Ascending aorta (tissue), 2 donors: ENCODE data around the gene LRRC74B. TPM values are rescaled to one million over a fixed set of nuclear protein-coding genes. Genes with fewer than 3 reads are reported as not detected.

Experiments used
- DNase-seq, 2 donors: peaks; one replicate each; pipeline ENCODE4 v3.0.0-alpha.2; 2019; ENCODE audit warnings: low spot score in 2 of 2
- H3K27ac ChIP-seq, 2 donors: fragments of 200-600 bp; sonication (generic); one replicate each; pipeline ENCODE4 v1.5.1; 2016 to 2017; ENCODE audit warnings: mild to moderate bottlenecking in 1 of 2
- H3K27me3 ChIP-seq: fragments of 200-600 bp; sonication (generic); one replicate; pipeline ENCODE4 v1.5.1; 2017
- H3K36me3 ChIP-seq, 2 donors: fragments of 200-600 bp; sonication (generic); one replicate each; pipeline ENCODE4 v1.5.1; 2016
- H3K4me1 ChIP-seq, 2 donors: fragments of 200-600 bp; sonication (generic); one replicate each; pipeline ENCODE4 v1.5.1; 2016 to 2017; ENCODE audit warnings: mild to moderate bottlenecking in 1 of 2
- H3K4me3 ChIP-seq, 2 donors: fragments of 200-600 bp; sonication (generic); one replicate each; pipeline ENCODE4 v1.5.1; 2016 to 2017; ENCODE audit warnings: mild to moderate bottlenecking in 1 of 2
- H3K9me3 ChIP-seq, 2 donors: fragments of 200-600 bp; sonication (generic); one replicate each; pipeline ENCODE4 v1.5.1; 2016
- intact Hi-C: fragments of 100-400 bp; cut with DNase I; formaldehyde crosslinking; loops from one replicate; pipeline ENCODE4 v1.15.1; 2023
- total RNA-seq: library from RNA; depleted of rRNA; stranded (reverse); fragments of >200 nt; gene quantifications from one replicate; pipeline ENCODE4 v1.1.0, GENCODE V29; 2016
- TF ChIP-seq, protein P1 (sequence below), 3 experiments: fragments of 200-600 bp in 2 of 3; fragments of 450-650 bp in 1 of 3; sonication (generic) in 2 of 3; IDR thresholded peaks; one replicate each; pipeline ENCODE4 v1.5.1; 2016 to 2019; ENCODE audit warnings: antibody characterized with exemption in 3 of 3, mild to moderate bottlenecking in 1 of 3, moderate library complexity in 1 of 3

Gene LRRC74B
- total RNA-seq, 1 donor from 2014 or later: 2.6 TPM

DNA sequence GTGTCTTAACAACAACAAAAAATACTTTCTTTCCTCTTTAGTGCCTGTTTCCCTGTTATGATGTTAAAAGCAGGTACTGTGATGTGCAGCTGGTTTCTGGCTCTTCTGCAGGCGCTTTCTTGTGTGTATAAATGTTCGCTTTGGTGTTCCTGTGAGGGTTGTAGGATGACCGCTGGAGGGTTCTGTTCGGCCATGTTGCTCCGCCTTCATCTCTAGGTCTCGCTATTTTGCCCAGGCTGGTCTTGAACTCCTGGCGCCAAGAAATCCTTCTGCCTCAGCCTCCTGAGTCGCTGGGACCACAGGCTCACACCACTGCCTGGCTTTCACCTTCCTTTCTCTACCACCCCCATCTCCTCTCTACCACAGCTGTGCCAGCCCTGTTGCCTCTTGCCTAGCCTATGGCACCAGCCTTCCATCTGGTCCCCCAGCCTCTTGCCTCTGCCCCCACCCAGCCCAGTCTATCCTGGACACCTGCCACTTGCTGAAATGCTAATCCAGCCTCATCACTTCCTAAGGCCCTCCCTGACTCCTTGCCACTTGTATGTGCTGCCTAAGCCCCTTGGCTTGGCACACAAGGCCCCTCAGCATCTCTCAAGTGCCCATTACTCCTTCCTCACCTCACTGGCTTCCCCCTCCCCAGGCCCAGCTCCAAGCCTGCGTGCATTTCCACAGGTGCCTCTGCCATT, 5.5 kb downstream of the LRRC74B start:
- H3K27me3 ChIP-seq: no peaks in the 10 kb centered on the region
- TF ChIP-seq, protein P1, sequence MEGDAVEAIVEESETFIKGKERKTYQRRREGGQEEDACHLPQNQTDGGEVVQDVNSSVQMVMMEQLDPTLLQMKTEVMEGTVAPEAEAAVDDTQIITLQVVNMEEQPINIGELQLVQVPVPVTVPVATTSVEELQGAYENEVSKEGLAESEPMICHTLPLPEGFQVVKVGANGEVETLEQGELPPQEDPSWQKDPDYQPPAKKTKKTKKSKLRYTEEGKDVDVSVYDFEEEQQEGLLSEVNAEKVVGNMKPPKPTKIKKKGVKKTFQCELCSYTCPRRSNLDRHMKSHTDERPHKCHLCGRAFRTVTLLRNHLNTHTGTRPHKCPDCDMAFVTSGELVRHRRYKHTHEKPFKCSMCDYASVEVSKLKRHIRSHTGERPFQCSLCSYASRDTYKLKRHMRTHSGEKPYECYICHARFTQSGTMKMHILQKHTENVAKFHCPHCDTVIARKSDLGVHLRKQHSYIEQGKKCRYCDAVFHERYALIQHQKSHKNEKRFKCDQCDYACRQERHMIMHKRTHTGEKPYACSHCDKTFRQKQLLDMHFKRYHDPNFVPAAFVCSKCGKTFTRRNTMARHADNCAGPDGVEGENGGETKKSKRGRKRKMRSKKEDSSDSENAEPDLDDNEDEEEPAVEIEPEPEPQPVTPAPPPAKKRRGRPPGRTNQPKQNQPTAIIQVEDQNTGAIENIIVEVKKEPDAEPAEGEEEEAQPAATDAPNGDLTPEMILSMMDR (IDR thresholded peaks at IDR 0.05): no peak
- no peak for DNase-seq
- intact Hi-C loops: no loop called here
- no peak overlapping the region for H3K4me3 ChIP-seq
- H3K27ac ChIP-seq: no peak overlapping the region
- H3K36me3 ChIP-seq: no peaks in the 10 kb centered on the region
- no peaks in the 10 kb centered on the region for H3K9me3 ChIP-seq
- no peaks in the 10 kb centered on the region for H3K4me1 ChIP-seq

DNA sequence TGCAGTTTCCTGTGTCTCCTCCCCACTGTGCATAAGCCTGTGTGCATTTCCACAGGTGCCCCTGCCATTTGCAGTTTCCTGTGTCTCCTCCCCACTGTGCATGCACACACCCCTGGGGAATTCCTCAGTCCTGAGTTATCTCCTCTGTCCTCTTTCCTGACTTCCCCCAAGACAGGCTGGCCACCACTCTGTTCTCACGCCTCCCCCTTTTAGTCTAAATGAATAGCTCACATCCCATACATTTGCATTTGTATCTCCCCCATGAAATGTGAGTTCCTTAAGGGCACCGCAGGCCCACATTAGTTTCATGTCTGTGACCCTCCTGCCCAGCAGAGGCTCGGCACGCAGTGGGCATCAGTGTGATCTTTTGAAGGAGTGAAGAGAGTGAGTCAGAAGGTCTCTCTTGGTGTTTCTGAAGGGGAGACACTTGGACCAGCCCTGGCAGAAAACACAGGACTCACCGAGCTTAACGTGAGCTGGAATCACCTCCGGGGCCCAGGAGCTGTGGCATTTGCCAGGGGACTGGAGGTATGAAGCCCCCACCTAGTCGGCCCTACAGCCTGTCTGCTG, 6.2 kb downstream of the LRRC74B start:
- H3K4me3 ChIP-seq: no peak overlapping the region
- H3K4me1 ChIP-seq: no peaks in the 10 kb centered on the region
- no peaks in the 10 kb centered on the region for H3K27me3 ChIP-seq
- TF ChIP-seq, protein P1 (IDR thresholded peaks at IDR 0.05): no peak
- H3K36me3 ChIP-seq: no peaks in the 10 kb centered on the region
- no peak overlapping the region for H3K27ac ChIP-seq
- no peaks in the 10 kb centered on the region for H3K9me3 ChIP-seq
- intact Hi-C loops: no loop called here
- no peak for DNase-seq

DNA sequence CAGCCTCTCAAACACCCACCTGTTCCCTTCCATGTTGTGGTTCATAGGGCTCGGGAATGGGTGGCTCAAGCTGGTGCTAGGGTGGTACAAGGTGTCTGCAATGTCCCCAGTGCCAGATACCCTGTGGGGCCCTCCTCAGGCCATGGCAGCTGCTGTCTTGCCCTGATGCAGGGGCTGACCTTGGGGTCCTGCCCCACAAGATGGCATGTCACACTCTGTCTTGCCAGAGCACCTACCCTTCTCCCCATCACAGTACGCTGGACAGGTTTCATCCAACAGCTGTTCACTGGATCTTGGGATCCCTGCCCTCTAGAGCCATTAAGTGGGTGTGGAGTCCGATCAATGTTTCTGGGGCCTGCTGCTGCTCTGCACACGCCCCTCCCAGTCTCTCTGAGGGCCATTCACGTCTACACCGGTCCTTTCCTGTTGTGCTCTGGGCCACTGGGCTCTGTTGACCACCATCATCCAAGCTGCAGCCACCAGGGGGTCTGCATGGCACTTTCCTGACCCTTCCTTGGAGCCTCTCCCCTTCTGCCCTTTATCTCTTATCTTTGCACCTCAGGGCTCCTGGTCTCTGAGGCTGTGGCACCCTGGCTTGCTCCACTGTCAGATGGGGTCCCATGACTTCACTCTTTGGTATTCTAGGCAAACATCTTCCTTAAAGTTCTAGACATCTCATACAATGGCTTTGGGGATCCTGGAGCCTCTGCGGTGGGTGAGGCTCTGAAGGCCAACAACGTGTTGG, 7.1 kb downstream of the LRRC74B start:
- TF ChIP-seq, protein P1 (IDR thresholded peaks at IDR 0.05): no peak
- H3K27me3 ChIP-seq: no peaks in the 10 kb centered on the region
- no peaks in the 10 kb centered on the region for H3K36me3 ChIP-seq
- no peak overlapping the region for H3K27ac ChIP-seq
- intact Hi-C loops: no loop called here
- H3K4me1 ChIP-seq: no peaks in the 10 kb centered on the region
- no peaks in the 10 kb centered on the region for H3K9me3 ChIP-seq
- DNase-seq: no peak
- no peak overlapping the region for H3K4me3 ChIP-seq

DNA sequence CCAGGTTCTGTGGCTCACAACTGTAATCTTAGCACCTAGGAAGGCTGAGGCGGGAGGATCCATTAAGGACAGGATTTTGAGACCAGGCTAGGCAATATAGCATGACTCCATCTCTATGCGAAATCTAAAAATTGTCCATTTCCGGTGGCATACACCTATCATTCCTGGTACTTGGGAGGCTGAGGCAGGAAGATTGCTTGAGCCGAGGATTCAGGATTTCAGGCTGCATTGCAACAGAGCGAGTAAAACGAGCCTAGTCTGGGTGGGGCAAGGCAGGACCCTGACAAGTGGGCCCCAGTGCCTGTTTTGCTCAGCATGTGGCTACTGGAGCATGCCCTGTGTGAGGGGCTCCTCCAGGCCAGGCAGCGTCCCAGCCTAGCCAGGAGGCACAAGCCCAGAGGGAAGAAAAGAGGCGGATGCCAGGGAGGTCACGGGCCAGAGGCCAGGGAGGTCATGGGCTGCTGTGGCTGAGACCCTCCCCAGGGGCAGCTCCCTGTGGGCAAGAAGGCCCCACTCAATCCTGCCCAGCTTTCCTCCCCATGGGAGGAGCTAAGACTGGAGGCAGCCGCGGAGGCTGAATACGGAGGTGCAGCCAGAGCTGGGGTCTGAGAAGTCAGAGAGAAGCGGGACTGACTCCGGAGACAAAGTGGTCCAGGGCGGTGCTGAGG, 8.4 kb downstream of the LRRC74B start:
- Histone ChIP-seq H3K36me3 (no peaks in the 10 kb centered on the region), H3K4me3 (no peak overlapping the region), H3K4me1 (no peaks in the 10 kb centered on the region), H3K27ac (no peak overlapping the region), H3K27me3 (no peaks in the 10 kb centered on the region), H3K9me3 (no peaks in the 10 kb centered on the region)
- TF ChIP-seq, protein P1 (IDR thresholded peaks at IDR 0.05): no peak
- intact Hi-C loops: no loop called here
- no peak for DNase-seq

DNA sequence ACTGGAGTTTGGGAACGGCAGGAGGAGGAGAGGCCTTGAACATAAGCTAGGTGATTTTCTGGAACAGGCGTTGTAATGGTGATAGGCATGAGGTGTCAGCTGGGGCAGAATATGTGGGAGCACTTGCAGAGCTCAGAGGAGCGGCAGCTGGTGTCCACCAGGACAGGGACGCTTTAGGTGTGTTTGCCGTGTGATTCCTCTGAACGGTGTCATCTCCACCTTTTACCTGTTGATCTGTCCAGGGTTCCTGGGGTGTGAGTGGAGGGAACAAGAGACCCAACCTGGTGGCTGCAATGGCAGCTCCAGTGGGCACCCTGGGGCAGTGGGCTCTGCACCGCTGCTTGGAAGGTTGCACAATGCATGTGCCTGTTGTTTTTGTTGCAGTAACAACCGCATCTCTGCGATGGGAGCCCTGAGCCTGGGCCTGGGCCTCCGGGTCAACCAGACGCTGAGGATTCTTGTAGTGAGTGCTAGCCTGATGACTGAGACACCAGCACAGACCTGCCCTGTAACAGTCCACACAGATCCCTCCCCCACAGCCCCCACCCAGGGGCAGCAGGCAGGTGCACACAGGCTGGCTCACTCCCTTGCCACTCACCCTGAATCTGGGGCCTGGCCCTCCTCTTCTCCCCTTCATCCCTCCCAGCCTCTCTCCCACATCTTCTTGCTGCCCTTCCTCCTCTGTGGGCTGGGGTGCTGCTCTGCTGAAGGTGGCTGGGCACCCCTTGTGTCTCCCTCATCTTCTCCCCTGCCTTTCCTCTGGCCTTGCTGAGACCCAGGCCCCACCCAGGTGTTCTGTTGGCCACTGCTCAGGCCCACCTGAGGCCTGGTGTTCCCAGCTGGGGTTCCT, 9.2 kb downstream of the LRRC74B start:
- intact Hi-C loops: no loop called here
- no peak overlapping the region for H3K4me3 ChIP-seq
- no peaks in the 10 kb centered on the region for H3K4me1 ChIP-seq
- no peak overlapping the region for H3K27ac ChIP-seq
- peak in 1 of 2 donors; percentile 54 for DNase-seq
- no peaks in the 10 kb centered on the region for H3K27me3 ChIP-seq
- TF ChIP-seq, protein P1 (IDR thresholded peaks at IDR 0.05): no peak
- H3K36me3 ChIP-seq: no peaks in the 10 kb centered on the region
- H3K9me3 ChIP-seq: no peaks in the 10 kb centered on the region
